Osteocyte (in vitro differentiated cells): ENCODE results near the gene TBC1D16. TPM values are rescaled to one million over a fixed set of nuclear protein-coding genes. Genes with fewer than 3 reads are reported as not detected.

ENCODE experiments used
- DNase-seq: peaks from one replicate; pipeline ENCODE4 v3.0.0; 2021; ENCODE audit warnings: mixed read lengths; ENCODE audit not compliant: unreplicated experiment; ENCODE audit errors: extremely low spot score
- H3K27ac Mint-ChIP-seq: one replicate; pipeline ENCODE4 v1.8.0; 2021; ENCODE audit warnings: mild to moderate bottlenecking, mixed read lengths; ENCODE audit not compliant: unreplicated experiment
- H3K27me3 Mint-ChIP-seq: one replicate; pipeline ENCODE4 v1.8.0; 2021; ENCODE audit warnings: mixed read lengths; ENCODE audit not compliant: unreplicated experiment
- H3K36me3 Mint-ChIP-seq: one replicate; pipeline ENCODE4 v1.8.0; 2021; ENCODE audit warnings: mixed read lengths; ENCODE audit not compliant: unreplicated experiment
- H3K4me1 Mint-ChIP-seq: one replicate; pipeline ENCODE4 v1.8.0; 2021; ENCODE audit warnings: mixed read lengths; ENCODE audit not compliant: unreplicated experiment
- H3K4me3 Mint-ChIP-seq: one replicate; pipeline ENCODE4 v1.8.0; 2021; ENCODE audit warnings: mild to moderate bottlenecking, moderate library complexity, mixed read lengths; ENCODE audit not compliant: unreplicated experiment
- H3K9me3 Mint-ChIP-seq: one replicate; pipeline ENCODE4 v1.8.0; 2021; ENCODE audit warnings: mixed read lengths; ENCODE audit not compliant: unreplicated experiment
- total RNA-seq: library from RNA; stranded (reverse); gene quantifications from 2 replicates; pipeline ENCODE4 v1.2.1, GENCODE V29; 2021
- TF ChIP-seq, protein P1 (sequence below): fragments of 200-600 bp; sonication (generic); IDR thresholded peaks from 2 replicates; pipeline ENCODE4 v1.5.0; 2021; ENCODE audit warnings: antibody characterized with exemption, mild to moderate bottlenecking, moderate library complexity

Gene TBC1D16
- total RNA-seq, 1 donor from 2014 or later, result 45.9 TPM

DNA sequence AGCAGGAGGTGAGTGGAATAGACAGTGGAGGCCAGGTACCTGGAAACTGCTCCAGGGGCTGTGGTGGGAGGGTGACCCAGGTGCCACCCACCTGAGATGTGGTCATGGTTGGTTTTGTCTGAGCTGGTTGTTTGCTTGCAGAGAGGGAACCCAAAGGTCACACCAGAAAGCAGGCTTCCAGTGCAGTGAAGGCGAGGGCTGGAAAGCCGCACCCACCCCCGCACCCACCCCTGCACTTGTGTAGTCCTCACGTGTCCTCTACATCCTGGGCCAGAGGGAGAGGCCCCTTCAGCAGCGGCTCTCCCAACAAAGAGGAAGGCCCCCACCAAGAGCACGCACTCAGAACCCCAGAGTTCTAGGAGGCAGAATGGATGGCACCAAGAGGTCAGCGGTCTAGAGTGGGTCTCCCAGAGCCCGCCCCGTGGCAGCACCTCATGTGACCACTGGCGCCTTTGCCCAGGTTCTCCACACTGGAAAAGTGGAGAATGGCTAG lies 103.8 kb downstream of the TBC1D16 start:
- Mint-ChIP-seq H3K36me3 (no peaks in the 10 kb centered on the region), H3K4me3 (no peak overlapping the region), H3K4me1 (peaks cover 25% of the 10 kb centered on the region), H3K27me3 (peaks cover 3% of the 10 kb centered on the region), H3K27ac (no peak overlapping the region), H3K9me3 (no peaks in the 10 kb centered on the region)
- TF ChIP-seq, protein P1, sequence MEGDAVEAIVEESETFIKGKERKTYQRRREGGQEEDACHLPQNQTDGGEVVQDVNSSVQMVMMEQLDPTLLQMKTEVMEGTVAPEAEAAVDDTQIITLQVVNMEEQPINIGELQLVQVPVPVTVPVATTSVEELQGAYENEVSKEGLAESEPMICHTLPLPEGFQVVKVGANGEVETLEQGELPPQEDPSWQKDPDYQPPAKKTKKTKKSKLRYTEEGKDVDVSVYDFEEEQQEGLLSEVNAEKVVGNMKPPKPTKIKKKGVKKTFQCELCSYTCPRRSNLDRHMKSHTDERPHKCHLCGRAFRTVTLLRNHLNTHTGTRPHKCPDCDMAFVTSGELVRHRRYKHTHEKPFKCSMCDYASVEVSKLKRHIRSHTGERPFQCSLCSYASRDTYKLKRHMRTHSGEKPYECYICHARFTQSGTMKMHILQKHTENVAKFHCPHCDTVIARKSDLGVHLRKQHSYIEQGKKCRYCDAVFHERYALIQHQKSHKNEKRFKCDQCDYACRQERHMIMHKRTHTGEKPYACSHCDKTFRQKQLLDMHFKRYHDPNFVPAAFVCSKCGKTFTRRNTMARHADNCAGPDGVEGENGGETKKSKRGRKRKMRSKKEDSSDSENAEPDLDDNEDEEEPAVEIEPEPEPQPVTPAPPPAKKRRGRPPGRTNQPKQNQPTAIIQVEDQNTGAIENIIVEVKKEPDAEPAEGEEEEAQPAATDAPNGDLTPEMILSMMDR, result no peak
- no peak for DNase-seq

DNA sequence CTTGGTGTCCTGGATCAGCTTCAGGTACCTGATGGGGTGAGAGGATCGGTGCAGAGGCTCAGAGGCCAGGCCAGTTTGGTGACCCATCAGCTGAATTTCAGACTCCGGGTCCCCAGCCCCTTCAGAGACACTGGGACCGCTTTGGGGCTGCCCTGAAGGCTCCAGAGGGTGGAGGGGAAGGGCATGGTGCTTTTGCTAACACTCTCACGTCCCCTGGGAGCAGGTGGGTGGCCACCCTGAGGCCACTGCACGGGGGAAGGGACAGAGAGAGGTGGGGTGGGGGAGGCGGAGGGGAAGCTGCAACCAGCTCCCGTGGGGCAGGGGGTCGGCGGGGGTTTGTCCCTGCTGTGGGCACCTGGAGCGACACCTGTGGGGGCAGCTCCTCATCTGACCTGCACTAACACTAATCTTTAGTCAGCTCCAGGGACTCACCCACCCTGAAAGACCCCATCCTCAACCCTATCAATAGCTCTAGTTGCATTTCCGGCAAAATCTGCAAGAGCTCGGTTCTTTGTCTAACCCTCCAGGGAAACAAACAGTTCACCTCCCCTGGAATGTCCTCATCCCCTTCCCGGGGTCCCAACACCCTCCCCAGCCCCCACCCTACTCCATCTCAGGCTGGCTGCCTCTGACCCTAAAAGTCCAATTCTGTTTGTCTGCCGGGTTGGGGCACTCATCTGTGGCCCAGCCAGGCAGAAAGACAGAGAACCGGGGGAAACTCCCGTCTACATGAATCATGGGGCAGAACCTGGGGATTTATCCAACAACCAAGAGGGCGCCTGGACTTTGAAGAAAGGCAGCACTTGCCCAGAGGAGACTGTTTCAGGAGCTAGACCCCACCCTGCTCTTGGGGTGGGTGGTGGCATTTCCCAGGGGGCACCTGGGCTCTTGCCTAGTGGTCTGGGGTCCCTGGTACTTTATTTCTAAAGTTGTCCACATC lies 104.5 kb downstream of the TBC1D16 start:
- H3K27ac Mint-ChIP-seq, result no peak overlapping the region
- no peak for DNase-seq

DNA sequence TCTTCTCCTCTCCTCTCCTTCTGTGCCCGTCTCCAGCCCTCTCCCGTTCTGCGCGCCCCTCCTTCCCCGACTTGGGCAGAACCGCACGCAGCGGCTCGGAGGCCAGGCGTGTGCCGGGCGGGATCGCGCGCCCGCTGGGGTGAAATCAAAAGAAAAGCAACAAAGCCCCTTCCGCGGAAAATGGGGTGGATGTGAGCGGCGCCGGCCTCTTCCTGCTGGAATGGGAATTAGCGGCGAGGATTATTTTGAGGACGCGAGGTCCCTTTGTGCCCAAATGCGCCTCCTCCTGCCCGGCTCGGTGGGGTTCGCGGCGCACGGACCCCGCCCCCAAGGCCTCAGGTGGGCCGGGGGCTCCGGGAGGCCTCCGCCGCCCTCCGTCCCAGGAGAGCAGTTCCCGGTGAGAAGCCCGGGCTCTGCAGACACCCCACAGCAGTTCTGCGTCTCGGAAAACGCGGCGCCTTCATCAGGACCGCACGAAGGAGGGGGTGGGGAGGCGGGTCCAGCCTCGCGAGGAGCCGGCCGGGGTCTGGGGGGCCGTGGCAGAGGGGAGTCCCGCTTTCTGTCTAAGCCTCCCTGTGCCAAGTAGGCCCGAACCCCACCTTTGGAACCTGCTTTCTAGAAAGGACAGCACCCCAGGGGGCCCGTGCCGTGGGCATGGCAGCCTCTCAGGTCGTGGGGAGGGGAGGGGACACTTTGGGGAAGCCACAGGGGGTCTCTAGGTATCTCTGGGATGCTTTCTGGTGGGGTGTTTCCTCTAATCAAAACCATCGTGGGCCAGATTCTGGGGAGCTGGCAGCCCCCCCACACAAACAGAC lies 105.4 kb downstream of the TBC1D16 start:
- Mint-ChIP-seq H3K36me3 (no peaks in the 10 kb centered on the region), H3K4me3 (peak overlapping the region; percentile 57), H3K9me3 (no peaks in the 10 kb centered on the region), H3K27ac (no peak overlapping the region), H3K4me1 (peaks cover 23% of the 10 kb centered on the region), H3K27me3 (peaks cover 3% of the 10 kb centered on the region)
- DNase-seq, result no peak
- TF ChIP-seq, protein P1, result no peak

More for the DNA sequence above, 104.5 kb downstream of the TBC1D16 start:
- Mint-ChIP-seq H3K4me1 (peaks cover 22% of the 10 kb centered on the region), H3K9me3 (no peaks in the 10 kb centered on the region), H3K36me3 (no peaks in the 10 kb centered on the region), H3K27me3 (peaks cover 3% of the 10 kb centered on the region), H3K4me3 (peak overlapping the region; percentile 55)
- TF ChIP-seq, protein P1, result no peak

DNA sequence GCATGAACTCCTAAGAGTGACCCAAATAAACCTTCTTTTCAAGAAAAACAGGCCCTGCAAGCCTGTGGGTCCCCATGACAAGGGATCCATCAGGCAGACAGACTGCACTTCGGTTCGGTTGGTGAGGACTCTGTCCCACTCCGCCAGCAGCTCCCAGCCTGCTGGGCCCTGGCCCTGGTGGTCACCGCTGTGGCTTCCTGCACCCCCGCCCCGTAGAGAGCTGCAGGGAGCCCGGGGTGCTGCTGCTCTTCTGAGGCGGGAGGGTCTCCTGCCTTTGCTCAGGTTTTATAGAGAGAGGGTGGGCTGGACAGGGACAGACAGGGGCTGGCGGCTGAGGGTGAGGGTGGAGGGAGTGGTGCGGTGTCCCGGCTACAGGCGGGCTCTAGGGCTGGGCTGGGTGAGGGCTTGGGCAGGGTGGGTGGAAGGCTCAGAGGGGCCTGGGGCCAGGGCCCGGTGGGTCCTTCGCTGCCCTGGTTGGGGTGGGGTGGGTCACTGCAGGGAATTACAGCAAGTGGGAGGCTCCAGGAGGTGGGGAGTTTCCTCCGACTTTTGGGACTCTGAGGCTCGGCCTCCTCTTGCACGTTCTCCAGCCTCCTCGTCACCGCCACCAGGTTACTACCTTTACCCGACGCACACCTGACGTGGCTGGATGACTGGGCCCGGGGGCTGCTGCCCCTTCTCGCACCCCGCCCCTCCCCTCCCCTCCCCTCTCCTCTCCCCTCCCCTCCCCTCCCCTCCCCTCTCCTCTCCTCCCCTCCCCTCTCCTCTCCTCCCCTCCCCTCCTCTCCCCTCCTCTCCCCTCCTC lies 106.2 kb downstream of the TBC1D16 start:
- peaks cover 31% of the 10 kb centered on the region for H3K4me1 Mint-ChIP-seq
- H3K27me3 Mint-ChIP-seq, result peaks cover 3% of the 10 kb centered on the region
- H3K36me3 Mint-ChIP-seq, result no peaks in the 10 kb centered on the region
- TF ChIP-seq, protein P1, result no peak
- H3K27ac Mint-ChIP-seq, result no peak overlapping the region
- H3K4me3 Mint-ChIP-seq, result no peak overlapping the region
- DNase-seq, result no peak
- H3K9me3 Mint-ChIP-seq, result no peaks in the 10 kb centered on the region
